ENCODE measurements around the gene SLC25A11. TPM values are rescaled to one million over a fixed set of nuclear protein-coding genes. Genes with fewer than 3 reads are reported as not detected.

The SLC25A11 gene
- total RNA-seq, 1 donor from 2014 or later: 46.8 TPM

- H3K27ac Mint-ChIP-seq: peak overlapping the region; percentile 79
- peaks cover 37% of the 10 kb centered on the region for H3K4me1 Mint-ChIP-seq (ENCODE audit: low read depth)
- no peak for TF ChIP-seq CTCF (IDR thresholded peaks at IDR 0.05; ENCODE audit: unreplicated experiment)
- peaks cover 9% of the 10 kb centered on the region for H3K36me3 Mint-ChIP-seq (ENCODE audit: insufficient read depth)
- DNase-seq (ENCODE audit: low spot score, unreplicated experiment): no peak
- no peaks in the 10 kb centered on the region for H3K27me3 Mint-ChIP-seq
- peak overlapping the region; percentile 19 for H3K4me3 Mint-ChIP-seq (ENCODE audit: low read depth)
- no peaks in the 10 kb centered on the region for H3K9me3 Mint-ChIP-seq (ENCODE audit: low read depth)
Measured at GRCh38 chr17:4942760-4943508, 3.1 kb upstream of the SLC25A11 start.

- peak overlapping the region; percentile 85 for H3K4me3 Mint-ChIP-seq (ENCODE audit: low read depth)
- H3K27me3 Mint-ChIP-seq: no peaks in the 10 kb centered on the region
Measured at GRCh38 chr17:4941319-4941610, 1.4 kb upstream of the SLC25A11 start.

GRCh38 chr17:4940555-4941318, 891 bp upstream of the SLC25A11 start:
- peak; percentile 45 for DNase-seq (ENCODE audit: low spot score, unreplicated experiment)
- peaks cover 11% of the 10 kb centered on the region for H3K36me3 Mint-ChIP-seq (ENCODE audit: insufficient read depth)
- H3K9me3 Mint-ChIP-seq (ENCODE audit: low read depth): no peaks in the 10 kb centered on the region
- no peaks in the 10 kb centered on the region for H3K27me3 Mint-ChIP-seq
- no peak for TF ChIP-seq CTCF (IDR thresholded peaks at IDR 0.05; ENCODE audit: unreplicated experiment)
- peak overlapping the region; percentile 85 for H3K4me3 Mint-ChIP-seq (ENCODE audit: low read depth)
- peak overlapping the region; percentile 99 for H3K27ac Mint-ChIP-seq
- H3K4me1 Mint-ChIP-seq (ENCODE audit: low read depth): peaks cover 26% of the 10 kb centered on the region

More at GRCh38 chr17:4941319-4941610, 1.4 kb upstream of the SLC25A11 start:
- DNase-seq (ENCODE audit: low spot score, unreplicated experiment): no peak
- TF ChIP-seq CTCF (IDR thresholded peaks at IDR 0.05; ENCODE audit: unreplicated experiment): no peak
- H3K4me1 Mint-ChIP-seq (ENCODE audit: low read depth): peaks cover 28% of the 10 kb centered on the region
- H3K27ac Mint-ChIP-seq: peak overlapping the region; percentile 99
- no peaks in the 10 kb centered on the region for H3K9me3 Mint-ChIP-seq (ENCODE audit: low read depth)
- H3K36me3 Mint-ChIP-seq (ENCODE audit: insufficient read depth): peaks cover 11% of the 10 kb centered on the region

GRCh38 chr17:4939546-4939795, 375 bp downstream of the SLC25A11 start:
- Mint-ChIP-seq H3K27ac (peak overlapping the region; percentile 94), H3K9me3 (ENCODE audit: low read depth) (no peaks in the 10 kb centered on the region), H3K4me3 (ENCODE audit: low read depth) (peak overlapping the region; percentile 85), H3K27me3 (no peaks in the 10 kb centered on the region), H3K4me1 (ENCODE audit: low read depth) (peaks cover 21% of the 10 kb centered on the region), H3K36me3 (ENCODE audit: insufficient read depth) (peaks cover 7% of the 10 kb centered on the region)
- DNase-seq (ENCODE audit: low spot score, unreplicated experiment): peak; percentile 33
- TF ChIP-seq CTCF (IDR thresholded peaks at IDR 0.05; ENCODE audit: unreplicated experiment): no peak

- Mint-ChIP-seq H3K9me3 (ENCODE audit: low read depth) (no peaks in the 10 kb centered on the region), H3K27ac (peak overlapping the region; percentile 94), H3K36me3 (ENCODE audit: insufficient read depth) (peaks cover 5% of the 10 kb centered on the region), H3K4me1 (ENCODE audit: low read depth) (peaks cover 21% of the 10 kb centered on the region), H3K27me3 (no peaks in the 10 kb centered on the region), H3K4me3 (ENCODE audit: low read depth) (peak overlapping the region; percentile 85)
- DNase-seq (ENCODE audit: low spot score, unreplicated experiment): no peak
- no peak for TF ChIP-seq CTCF (IDR thresholded peaks at IDR 0.05; ENCODE audit: unreplicated experiment)
Measured at GRCh38 chr17:4938688-4939545, 929 bp downstream of the SLC25A11 start.

Data from progenitor cell of endocrine pancreas (in vitro differentiated cells).